AG10803 (cell line): ENCODE data around the gene PZP.
"Not testable (repeated sequence)": the region's sequence is repeated elsewhere in the genome, so short reads cannot be mapped to it uniquely, and the experiment has no call there.

Source experiments
- DNase-seq: peaks from one replicate; pipeline ENCODE4 v3.0.0; 2010; ENCODE audit warnings: low read depth
- H3K4me3 ChIP-seq: 2 replicates; pipeline ENCODE4 v1.5.1; 2011; ENCODE audit warnings: mild to moderate bottlenecking, low read length, control low read depth
- CTCF ChIP-seq: conservative IDR thresholded peaks from 2 replicates; pipeline ENCODE4 v1.5.1; 2011; ENCODE audit warnings: mild to moderate bottlenecking, low read length, control low read depth, inconsistent platforms

Gene PZP

GRCh38 chr12:9208229-9208628 lies at the start of gene PZP:
Gene PZP, minus strand, starts transcription at chr12:9208395. Its CDS starts 54 bp downstream, at chr12:9208341.
- DNase-seq = no peak
- TF ChIP-seq CTCF = no peak
- H3K4me3 ChIP-seq = no peak within 1 kb of the TSS

DNA sequence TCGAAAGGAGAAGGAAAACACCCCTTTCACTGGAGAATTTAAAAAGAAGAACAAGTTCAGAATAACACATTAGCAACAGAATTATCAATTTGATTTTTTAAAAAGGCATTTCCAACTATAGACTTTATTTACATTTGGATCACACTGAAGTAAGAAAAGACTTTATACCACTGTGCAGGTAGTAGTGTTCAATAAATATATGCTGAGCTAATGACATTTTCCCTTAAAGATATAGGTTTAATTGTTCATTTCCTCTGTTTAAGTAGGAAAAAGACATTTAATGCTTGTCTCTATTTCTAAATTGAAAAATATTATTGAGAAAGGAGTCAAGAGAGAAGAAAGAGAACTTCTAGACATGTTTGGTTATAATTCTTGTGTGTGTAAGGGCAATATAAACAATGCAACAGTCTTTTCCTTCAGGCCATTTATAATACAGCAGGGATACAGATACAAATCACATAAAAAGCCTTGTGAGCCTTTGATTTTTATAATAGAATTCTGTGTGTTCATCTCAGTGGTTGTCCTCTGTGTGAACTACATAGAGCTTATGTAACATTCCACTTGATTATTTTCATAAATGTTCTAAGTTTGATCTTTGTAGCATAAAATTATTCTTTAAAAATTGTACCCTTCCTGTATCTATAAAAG lies 48.7 kb upstream of the PZP start:
- H3K4me3 ChIP-seq = no peak overlapping the region
- no peak for DNase-seq
- TF ChIP-seq CTCF = no peak

DNA sequence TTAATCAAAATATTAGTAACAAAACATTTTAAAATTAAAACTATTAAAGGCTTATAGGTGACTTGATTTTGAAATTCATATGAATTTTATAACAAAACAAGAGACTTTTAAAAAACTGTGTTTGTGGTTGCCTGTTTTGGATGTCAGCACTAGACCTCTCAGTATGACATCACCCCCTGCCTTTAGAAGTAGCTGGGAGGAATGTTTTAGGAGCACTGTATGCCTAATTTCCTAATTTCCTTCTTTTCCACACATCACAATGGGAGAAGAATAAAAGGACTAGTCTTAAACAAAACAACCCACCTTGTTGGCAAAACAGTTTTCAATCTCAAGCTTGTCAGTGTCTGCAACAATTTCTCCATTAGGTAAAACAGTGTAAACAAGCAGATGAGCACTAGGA lies 48.1 kb upstream of the PZP start:
- H3K4me3 ChIP-seq = no peak overlapping the region
- no peak for TF ChIP-seq CTCF
- DNase-seq = no peak

- no peak for DNase-seq
- no peak for TF ChIP-seq CTCF
Measured at GRCh38 chr12:9255837-9256236, 47.6 kb upstream of the PZP start.

GRCh38 chr12:9253464-9253863 lies 45.3 kb upstream of the PZP start:
- no peak for TF ChIP-seq CTCF
- no peak for DNase-seq

More at GRCh38 chr12:9255837-9256236, 47.6 kb upstream of the PZP start:
- no peak overlapping the region for H3K4me3 ChIP-seq

GRCh38 chr12:9252791-9253190 lies 44.6 kb upstream of the PZP start:
- not testable (repeated sequence) for DNase-seq, H3K4me3 ChIP-seq

More at GRCh38 chr12:9253464-9253863, 45.3 kb upstream of the PZP start:
- no peak overlapping the region for H3K4me3 ChIP-seq

- DNase-seq = no peak
- TF ChIP-seq CTCF = no peak
- no peak overlapping the region for H3K4me3 ChIP-seq
Measured at GRCh38 chr12:9252256-9252655, 44.1 kb upstream of the PZP start.

DNA sequence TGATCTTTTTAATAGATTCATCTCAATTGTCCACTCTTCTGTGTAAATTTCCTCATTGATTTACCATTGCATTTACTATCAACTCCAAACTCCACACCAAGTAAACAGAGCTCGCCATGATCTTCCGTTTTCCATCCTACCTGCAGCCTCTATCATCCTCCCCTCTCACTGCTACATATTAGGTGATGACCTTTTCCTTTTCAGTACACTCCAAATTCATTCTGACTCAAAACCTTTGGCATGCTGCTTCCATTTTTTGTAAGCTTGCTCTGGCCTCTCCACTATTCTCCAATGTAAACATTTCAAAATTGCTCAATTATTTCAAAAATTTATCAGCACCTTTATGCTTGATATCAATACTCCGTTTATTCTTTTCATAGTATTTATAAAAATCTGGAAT lies 40.2 kb upstream of the PZP start:
- TF ChIP-seq CTCF = no peak
- no peak overlapping the region for H3K4me3 ChIP-seq
- no peak for DNase-seq
